Stimulated activated naive CD8-positive, alpha-beta T cell treated with anti-CD3 and anti-CD28 coated beads, Interleukin-15, Interleukin-2, amounts not matched to agents 100 ng/mL and 50 ng/mL, for 24 hours (primary cell): Measurements from ENCODE around the gene TMEM132D.

Experiments used
- H3K27ac Mint-ChIP-seq: one replicate; pipeline ENCODE4 v1.8.0; 2021; ENCODE audit warnings: mild to moderate bottlenecking, mixed read lengths
- H3K27me3 Mint-ChIP-seq: one replicate; pipeline ENCODE4 v1.8.0; 2021; ENCODE audit warnings: mixed read lengths
- H3K36me3 Mint-ChIP-seq: one replicate; pipeline ENCODE4 v1.8.0; 2021; ENCODE audit warnings: low read depth, mixed read lengths
- H3K4me1 Mint-ChIP-seq: one replicate; pipeline ENCODE4 v1.8.0; 2021; ENCODE audit warnings: low read depth, mixed read lengths
- H3K4me3 Mint-ChIP-seq: one replicate; pipeline ENCODE4 v1.8.0; 2021; ENCODE audit warnings: mild to moderate bottlenecking, mixed read lengths
- H3K9me3 Mint-ChIP-seq: one replicate; pipeline ENCODE4 v1.8.0; 2021; ENCODE audit warnings: mixed read lengths

TMEM132D gene

DNA sequence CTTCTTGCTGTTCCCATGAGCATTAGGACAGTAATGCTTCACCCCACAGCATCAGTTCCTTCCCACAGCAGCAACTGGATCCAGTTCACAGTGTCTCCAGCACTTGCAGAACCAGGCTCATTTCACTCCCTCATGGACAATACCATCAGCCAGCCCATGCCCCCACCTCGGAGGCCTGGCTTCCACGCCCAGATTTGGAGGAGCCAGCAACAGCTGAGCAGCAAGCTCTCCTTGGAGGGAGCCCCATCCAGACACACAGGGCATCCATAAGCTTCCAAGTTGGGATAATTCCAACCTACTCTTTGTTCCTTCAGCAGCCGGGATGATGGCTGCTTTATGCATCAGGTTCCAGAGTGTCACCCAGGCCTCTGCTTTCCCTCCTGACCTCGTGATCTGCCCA, 800.6 kb downstream of the TMEM132D start:
- no peak overlapping the region for H3K4me3 Mint-ChIP-seq
- H3K27ac Mint-ChIP-seq: no peak overlapping the region
- H3K36me3 Mint-ChIP-seq: no peaks in the 10 kb centered on the region
- H3K9me3 Mint-ChIP-seq: peaks cover 6% of the 10 kb centered on the region
- H3K27me3 Mint-ChIP-seq: no peaks in the 10 kb centered on the region
- no peaks in the 10 kb centered on the region for H3K4me1 Mint-ChIP-seq

DNA sequence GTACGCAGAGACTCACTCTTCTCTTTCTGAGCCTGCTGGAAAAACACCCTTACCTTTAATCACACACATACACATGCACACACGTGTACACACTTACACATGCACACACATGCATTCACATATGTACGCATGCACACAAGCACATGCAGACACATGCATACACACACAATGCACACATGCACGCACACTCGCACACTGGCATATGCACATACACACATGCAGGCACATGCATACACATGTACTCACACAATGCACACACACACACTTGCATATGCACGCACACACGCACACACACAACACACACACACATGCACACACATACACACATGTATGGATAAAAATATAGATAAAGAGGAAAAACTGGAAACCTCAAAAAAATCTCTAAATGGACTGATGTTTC, 801.6 kb downstream of the TMEM132D start:
- Mint-ChIP-seq H3K27me3 (no peaks in the 10 kb centered on the region), H3K4me1 (no peaks in the 10 kb centered on the region), H3K9me3 (peaks cover 6% of the 10 kb centered on the region), H3K4me3 (no peak overlapping the region), H3K27ac (no peak overlapping the region), H3K36me3 (no peaks in the 10 kb centered on the region)

DNA sequence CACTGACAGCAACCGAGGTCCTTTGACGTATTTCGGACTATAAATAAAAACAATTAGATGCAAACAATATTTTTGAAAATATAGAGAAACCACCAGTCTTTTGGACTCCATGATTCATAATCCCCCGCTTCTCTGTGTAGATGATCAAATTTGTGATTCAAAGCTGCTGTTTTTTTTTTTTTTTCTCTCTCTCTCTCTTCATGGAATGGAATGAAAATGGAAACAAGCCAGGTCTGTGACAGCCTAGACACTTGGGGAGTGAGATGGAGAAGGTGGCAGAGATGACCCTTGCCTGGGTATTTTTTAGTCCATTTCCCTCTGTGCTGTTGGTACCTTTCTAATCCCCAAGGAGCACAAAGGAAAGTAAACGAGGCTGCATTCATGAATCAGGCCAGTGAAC, 802.0 kb downstream of the TMEM132D start:
- no peak overlapping the region for H3K4me3 Mint-ChIP-seq
- no peaks in the 10 kb centered on the region for H3K36me3 Mint-ChIP-seq
- no peaks in the 10 kb centered on the region for H3K4me1 Mint-ChIP-seq
- H3K27ac Mint-ChIP-seq: no peak overlapping the region
- no peaks in the 10 kb centered on the region for H3K27me3 Mint-ChIP-seq
- peaks cover 5% of the 10 kb centered on the region for H3K9me3 Mint-ChIP-seq

DNA sequence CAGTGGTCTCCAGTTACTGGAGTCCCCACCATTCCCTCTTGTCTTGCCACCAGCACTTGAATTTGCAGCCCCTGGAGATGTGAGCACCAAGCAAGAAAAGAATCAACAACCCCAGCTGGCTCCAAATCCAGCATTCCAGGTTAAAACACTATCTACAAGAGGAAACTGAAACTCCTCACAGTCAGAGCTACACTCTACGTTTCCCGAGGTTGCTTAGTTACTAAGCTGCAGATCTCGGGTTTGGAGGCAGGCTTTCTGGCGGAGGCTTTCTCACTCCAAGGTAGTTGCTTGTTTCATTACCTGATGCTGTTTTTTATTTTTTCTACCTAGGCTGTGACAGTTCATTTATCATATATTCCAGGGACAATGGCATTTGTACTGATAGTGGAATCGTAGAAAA, 802.4 kb downstream of the TMEM132D start:
- Mint-ChIP-seq H3K27ac (no peak overlapping the region), H3K9me3 (peaks cover 1% of the 10 kb centered on the region), H3K36me3 (no peaks in the 10 kb centered on the region), H3K4me1 (no peaks in the 10 kb centered on the region), H3K27me3 (no peaks in the 10 kb centered on the region), H3K4me3 (no peak overlapping the region)

DNA sequence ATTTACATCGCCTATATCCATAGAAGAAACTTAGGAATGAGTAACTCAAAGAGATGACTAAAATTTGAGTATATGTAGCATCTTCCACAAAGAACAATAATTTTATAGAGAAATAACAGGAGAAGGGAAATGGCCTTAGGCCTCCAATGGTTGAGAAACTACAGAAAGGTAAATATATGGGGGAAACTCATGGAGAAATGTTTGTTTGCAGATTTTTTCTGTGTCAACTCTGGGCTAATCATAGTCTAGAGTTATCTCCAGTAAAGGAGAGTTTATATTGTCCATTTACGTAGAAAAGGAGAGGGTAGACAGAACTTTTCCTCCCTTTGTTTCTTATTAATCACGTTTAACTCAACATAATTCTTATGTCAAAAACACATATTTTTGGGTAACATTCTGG, 806.4 kb downstream of the TMEM132D start:
- H3K9me3 Mint-ChIP-seq: no peaks in the 10 kb centered on the region
- H3K4me3 Mint-ChIP-seq: no peak overlapping the region
- H3K27me3 Mint-ChIP-seq: no peaks in the 10 kb centered on the region
- no peaks in the 10 kb centered on the region for H3K4me1 Mint-ChIP-seq
- no peaks in the 10 kb centered on the region for H3K36me3 Mint-ChIP-seq
- no peak overlapping the region for H3K27ac Mint-ChIP-seq

DNA sequence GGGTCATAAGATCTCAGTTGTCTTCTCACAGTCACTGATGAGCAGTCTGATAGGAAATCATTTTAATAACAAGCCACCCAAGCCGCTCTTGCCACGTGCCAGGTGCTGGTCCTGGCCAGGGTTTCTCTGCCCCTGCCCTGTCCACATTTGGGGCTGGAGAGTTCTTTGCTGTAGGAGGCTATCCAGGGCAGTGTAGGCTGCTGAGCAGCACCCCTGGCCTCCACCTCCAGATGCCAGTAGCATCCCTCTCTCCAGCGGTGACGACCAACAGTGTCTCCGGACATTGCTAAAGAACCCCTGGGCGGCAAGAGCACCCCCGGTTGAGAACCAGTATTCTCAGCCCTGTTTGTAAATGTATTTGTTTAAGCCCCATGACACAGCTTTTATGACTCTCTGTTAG, 806.9 kb downstream of the TMEM132D start:
- no peaks in the 10 kb centered on the region for H3K36me3 Mint-ChIP-seq
- H3K27ac Mint-ChIP-seq: no peak overlapping the region
- no peaks in the 10 kb centered on the region for H3K9me3 Mint-ChIP-seq
- no peak overlapping the region for H3K4me3 Mint-ChIP-seq
- H3K4me1 Mint-ChIP-seq: no peaks in the 10 kb centered on the region
- no peaks in the 10 kb centered on the region for H3K27me3 Mint-ChIP-seq

DNA sequence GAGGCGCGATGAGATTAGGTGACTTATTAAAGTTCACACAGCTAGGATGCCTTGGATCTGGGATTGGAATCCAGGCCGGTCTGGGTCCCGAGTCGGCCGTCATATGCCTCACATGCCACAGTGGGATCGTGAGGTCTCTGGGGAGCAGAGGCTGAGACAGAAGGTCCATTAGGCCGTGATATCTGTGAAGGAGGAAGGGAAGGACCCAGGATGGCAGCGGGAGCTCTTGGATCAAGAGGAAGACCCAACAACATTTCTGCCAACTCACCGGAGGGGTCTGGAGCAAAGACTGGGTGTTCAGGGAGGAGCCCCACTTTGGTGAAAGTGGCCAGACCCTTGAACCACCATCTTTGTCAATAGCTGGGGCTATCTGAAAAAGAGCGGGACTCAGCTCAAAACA, 807.6 kb downstream of the TMEM132D start:
- Mint-ChIP-seq H3K36me3 (no peaks in the 10 kb centered on the region), H3K4me3 (no peak overlapping the region), H3K27ac (no peak overlapping the region), H3K27me3 (no peaks in the 10 kb centered on the region), H3K9me3 (no peaks in the 10 kb centered on the region), H3K4me1 (no peaks in the 10 kb centered on the region)

DNA sequence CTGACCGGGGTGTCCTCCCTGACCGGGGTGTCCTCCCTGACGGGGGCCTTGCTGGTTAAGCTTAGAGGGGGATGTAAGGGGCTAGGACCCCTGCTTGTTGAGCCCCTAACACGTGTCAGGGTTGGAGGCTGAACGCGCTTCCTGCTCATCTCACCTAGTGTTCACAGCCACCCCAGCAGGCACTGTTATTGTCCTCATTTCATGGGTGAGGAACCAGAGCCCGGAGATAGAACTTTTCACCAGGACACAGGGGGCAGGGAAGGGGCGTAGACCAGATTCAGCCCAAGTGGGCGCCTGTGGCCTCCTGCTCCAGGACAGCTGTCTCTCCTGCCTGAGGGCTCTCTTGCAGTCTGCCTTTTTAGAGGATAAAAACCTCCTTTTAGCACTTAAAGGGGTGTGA, 814.2 kb downstream of the TMEM132D start:
- no peaks in the 10 kb centered on the region for H3K4me1 Mint-ChIP-seq
- H3K27ac Mint-ChIP-seq: no peak overlapping the region
- H3K4me3 Mint-ChIP-seq: no peak overlapping the region
- no peaks in the 10 kb centered on the region for H3K27me3 Mint-ChIP-seq
- H3K36me3 Mint-ChIP-seq: no peaks in the 10 kb centered on the region
- peaks cover 4% of the 10 kb centered on the region for H3K9me3 Mint-ChIP-seq

DNA sequence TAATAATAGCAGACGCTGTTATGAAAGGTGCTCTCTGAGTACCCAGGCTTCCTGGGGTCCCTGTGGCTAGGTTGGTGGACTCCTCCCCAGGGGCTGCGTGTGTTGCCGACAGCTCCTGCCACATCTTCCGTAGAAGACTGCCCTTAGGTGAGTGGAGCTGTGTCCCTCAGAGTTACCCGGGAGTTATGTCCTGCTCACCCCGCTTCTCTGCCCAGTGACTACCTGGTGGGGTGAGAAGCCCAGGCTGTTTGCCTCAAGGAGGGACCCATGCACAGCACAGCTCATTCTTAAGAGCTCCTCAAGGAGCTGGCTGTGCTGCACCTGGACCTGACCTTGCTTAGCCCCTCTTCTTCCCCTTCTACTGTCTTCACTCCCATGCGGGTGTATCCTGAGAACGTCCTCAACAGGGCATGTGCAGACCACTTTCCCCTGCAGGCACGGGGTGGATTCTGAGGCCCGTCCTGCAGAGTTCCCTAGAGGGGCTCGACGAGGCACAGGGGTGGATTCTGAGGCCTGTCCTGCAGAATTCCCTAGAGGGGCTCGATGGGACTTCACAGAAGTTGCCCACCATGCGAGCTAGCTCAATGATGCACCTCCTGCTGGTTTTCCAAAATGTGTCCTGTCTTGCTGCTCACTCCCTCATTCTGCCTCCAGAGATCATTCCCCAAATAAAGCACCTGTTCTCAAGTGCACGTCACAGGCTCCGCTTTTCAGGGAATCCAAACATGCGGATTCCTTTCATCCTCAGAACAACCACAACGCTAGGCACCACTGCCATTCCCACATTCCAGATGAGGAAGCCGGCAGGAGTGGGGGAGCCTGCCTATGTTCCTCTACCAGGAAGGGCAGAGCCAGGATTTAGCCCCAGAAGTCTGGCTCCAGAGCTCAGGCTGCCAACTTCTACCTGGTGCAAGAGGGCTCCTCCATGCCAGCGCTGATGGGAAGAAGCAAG, 818.7 kb downstream of the TMEM132D start:
- H3K9me3 Mint-ChIP-seq: peaks cover 4% of the 10 kb centered on the region

DNA sequence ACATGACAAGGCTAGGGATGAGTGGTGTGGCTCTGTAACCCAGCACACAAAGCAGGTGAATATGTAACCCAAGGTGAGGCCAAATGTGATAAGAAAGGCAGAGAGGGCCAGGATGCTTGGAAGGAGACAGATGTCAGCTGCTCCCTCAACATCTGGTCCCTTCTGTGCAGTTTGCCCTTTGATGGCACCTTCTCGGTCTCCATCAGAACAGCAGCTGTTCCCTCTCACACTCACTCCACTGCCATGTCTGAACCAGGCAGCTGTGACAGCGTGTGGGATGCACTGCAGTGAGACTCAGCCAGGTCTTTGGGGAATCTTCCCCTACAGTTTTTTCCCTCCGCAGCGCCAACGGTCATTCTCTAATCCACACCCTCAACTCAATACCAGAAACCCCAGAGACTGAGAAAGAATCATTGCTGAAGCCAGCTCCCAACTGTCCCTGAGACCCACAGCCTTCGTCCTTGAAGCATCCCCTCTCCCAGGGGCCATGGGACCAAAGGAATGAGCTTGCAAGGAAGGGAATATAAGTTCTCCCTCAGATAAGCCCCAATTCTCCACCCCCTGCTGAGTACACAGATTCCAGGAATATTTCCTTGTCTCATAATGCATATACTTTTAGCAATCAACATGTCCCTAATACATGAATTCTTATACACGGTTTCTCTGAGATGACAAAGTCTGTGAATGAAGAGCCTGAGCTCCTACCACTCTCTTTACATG, 820.5 kb downstream of the TMEM132D start:
- Mint-ChIP-seq H3K27ac (no peak overlapping the region), H3K9me3 (peaks cover 4% of the 10 kb centered on the region), H3K4me1 (no peaks in the 10 kb centered on the region), H3K4me3 (no peak overlapping the region), H3K27me3 (no peaks in the 10 kb centered on the region), H3K36me3 (no peaks in the 10 kb centered on the region)

More for the DNA sequence above, 818.7 kb downstream of the TMEM132D start:
- Mint-ChIP-seq H3K27me3 (no peaks in the 10 kb centered on the region), H3K27ac (no peak overlapping the region), H3K4me1 (no peaks in the 10 kb centered on the region), H3K4me3 (no peak overlapping the region), H3K36me3 (no peaks in the 10 kb centered on the region)

DNA sequence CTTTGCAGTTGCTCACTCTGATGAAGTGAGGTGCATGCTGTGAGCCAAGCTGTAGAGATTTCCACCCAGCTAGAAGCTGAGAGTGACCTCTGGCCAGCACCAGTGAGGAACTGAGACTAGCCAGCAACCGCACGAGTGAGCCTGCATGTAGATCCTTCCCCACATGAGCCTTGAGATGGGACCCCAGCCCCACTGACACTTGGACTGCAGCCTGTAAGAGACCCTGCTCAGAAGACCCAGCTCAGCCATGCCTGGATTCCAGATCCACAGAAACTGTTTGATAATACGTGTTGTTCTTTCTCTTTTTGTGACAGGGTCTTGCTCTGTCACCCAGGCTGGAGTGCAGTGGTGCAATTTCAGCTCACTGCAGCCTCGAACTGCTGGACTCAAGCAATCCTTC, 821.4 kb downstream of the TMEM132D start:
- Mint-ChIP-seq H3K27me3 (no peaks in the 10 kb centered on the region), H3K36me3 (no peaks in the 10 kb centered on the region), H3K4me3 (no peak overlapping the region), H3K9me3 (peaks cover 8% of the 10 kb centered on the region), H3K4me1 (no peaks in the 10 kb centered on the region), H3K27ac (no peak overlapping the region)

DNA sequence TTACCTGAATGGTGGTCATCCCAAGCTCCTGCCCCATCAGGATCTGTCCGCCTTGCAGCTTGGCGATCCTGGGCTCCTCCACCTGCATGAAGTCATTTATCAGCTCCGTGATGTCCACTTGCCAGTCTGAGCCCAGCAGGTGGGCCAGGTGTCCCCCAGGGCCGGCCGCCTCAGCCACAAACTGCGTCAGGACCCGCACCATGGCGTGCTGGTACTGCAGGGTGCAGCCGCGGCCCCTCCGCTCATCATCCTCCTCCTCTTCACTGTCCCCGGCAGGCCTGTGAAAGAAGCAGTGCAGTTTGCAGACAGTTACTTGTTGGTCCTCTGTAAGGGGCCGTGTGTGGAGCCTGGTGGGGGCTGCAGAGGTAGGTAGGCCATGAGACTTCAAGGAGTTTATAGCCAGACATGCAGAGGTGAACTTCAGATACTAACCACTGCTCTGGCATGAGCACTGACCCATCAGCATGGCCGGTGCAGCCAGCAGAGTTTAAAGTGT, 822.0 kb downstream of the TMEM132D start:
- peaks cover 5% of the 10 kb centered on the region for H3K9me3 Mint-ChIP-seq
- no peaks in the 10 kb centered on the region for H3K36me3 Mint-ChIP-seq
- no peaks in the 10 kb centered on the region for H3K27me3 Mint-ChIP-seq
- H3K4me3 Mint-ChIP-seq: no peak overlapping the region
- no peak overlapping the region for H3K27ac Mint-ChIP-seq
- H3K4me1 Mint-ChIP-seq: no peaks in the 10 kb centered on the region

DNA sequence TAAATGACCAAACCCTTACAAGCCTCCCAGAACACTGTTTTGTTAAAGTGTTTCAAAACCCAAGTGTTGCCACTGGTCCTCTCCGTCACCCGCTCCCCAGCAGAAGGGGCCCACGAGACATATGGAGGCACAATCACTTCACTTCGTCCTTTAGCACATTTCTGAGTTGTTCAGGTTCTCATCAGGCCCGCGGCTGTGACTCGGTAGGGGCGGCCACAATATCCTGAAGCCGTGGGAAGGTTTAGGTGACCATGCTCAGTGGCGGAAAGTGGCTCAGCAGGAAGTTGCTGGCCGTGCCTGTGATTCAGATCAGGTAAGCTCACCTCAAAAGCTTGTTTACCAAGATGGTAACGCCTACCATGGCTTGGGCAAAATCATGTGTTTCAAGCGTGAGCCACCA, 823.0 kb downstream of the TMEM132D start:
- no peak overlapping the region for H3K4me3 Mint-ChIP-seq

DNA sequence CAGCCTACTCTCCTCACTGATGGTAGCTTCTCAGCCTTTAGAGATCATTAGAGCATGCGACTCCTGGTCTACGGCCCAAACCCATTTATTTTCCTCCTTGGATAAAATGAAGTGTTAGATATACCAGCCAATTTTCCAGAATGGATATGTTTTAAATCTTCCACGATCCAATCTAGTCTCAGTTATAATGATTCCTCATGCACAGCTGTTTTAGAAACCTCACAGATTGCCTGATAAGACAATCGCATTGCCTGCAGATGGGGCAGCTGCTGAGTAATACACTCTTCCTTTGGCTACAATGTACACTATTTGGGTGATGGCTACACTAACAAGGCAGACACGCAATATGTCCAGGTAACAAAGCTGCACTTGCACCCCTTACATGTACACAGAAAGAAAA, 823.4 kb downstream of the TMEM132D start:
- H3K4me1 Mint-ChIP-seq: no peaks in the 10 kb centered on the region
- no peak overlapping the region for H3K4me3 Mint-ChIP-seq
- no peak overlapping the region for H3K27ac Mint-ChIP-seq
- H3K27me3 Mint-ChIP-seq: no peaks in the 10 kb centered on the region
- peaks cover 5% of the 10 kb centered on the region for H3K9me3 Mint-ChIP-seq
- H3K36me3 Mint-ChIP-seq: no peaks in the 10 kb centered on the region

More for the DNA sequence above, 823.0 kb downstream of the TMEM132D start:
- Mint-ChIP-seq H3K9me3 (peaks cover 5% of the 10 kb centered on the region), H3K27me3 (no peaks in the 10 kb centered on the region), H3K27ac (no peak overlapping the region), H3K36me3 (no peaks in the 10 kb centered on the region), H3K4me1 (no peaks in the 10 kb centered on the region)

DNA sequence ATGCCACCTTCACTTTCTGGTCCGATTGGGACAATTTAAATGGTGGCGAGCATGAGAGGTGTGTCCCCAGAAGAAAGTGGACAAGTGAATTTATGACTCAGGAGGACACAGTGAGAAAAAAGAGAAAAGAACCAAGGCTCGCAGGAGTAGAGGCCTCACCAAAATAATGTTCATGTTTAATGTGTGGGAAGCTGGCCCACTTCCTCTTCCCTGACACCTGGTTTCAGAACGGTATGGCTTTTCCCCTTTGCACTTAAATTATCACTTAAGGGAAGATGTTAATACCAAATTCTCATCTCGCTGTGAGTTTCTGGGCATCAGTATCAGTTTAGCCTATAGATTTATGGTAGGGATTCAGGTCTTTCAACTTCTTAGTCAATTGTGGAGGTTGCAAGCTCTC, 824.1 kb downstream of the TMEM132D start:
- H3K9me3 Mint-ChIP-seq: peaks cover 5% of the 10 kb centered on the region
- no peaks in the 10 kb centered on the region for H3K27me3 Mint-ChIP-seq
- H3K4me1 Mint-ChIP-seq: no peaks in the 10 kb centered on the region
- no peak overlapping the region for H3K27ac Mint-ChIP-seq
- H3K4me3 Mint-ChIP-seq: no peak overlapping the region
- no peaks in the 10 kb centered on the region for H3K36me3 Mint-ChIP-seq
